ENCODE measurements around the gene ARMC12. TPM values are rescaled to one million over a fixed set of nuclear protein-coding genes. Genes with fewer than 3 reads are reported as not detected.

Gene ARMC12
- polyA plus RNA-seq, 1 of the 3 experiments (the other 2 are of a cell fraction) = 1.6 TPM

GRCh38 chr6:35755278-35755924 lies 18.6 kb downstream of the ARMC12 start:
- Histone ChIP-seq H3K36me3 (replicated peaks in 1 of 2; ENCODE audit: control insufficient read depth in 1 of 2, insufficient read depth in 2 of 2, low read length in 1 of 2) (no peaks in the 10 kb centered on the region), H3K27ac (ENCODE audit: low read depth in 2 of 2, low read length in 1 of 2) (no peak overlapping the region), H2AFZ (ENCODE audit: low read depth) (no peak overlapping the region), H3K4me2 (no peak overlapping the region), H3F3A (replicated peaks; ENCODE audit: insufficient read depth) (no peaks in the 10 kb centered on the region), H3K9ac (no peak overlapping the region), H3K9me2 (no peaks in the 10 kb centered on the region), H3K4me1 (ENCODE audit: control insufficient read depth in 1 of 2, insufficient read depth in 2 of 2, low read depth in 1 of 2, low read length in 1 of 2) (no peaks in the 10 kb centered on the region), H4K20me1 (ENCODE audit: insufficient read depth) (no peaks in the 10 kb centered on the region), H3K4me3 (ENCODE audit: low read depth in 2 of 2, low read length in 1 of 2) (no peak overlapping the region), H3K9me3 (no peaks in the 10 kb centered on the region), H3K79me2 (ENCODE audit: insufficient read depth) (no peaks in the 10 kb centered on the region), H3K27me3 (ENCODE audit: insufficient read depth) (no peaks in the 10 kb centered on the region; the same call in 1 of the 2 replicates)
- WGBS (ENCODE audit: low lambda C conversion rate) = 36% methylated on average over 3 of the region's 3 CpGs
- TF ChIP-seq SMC3 (IDR thresholded peaks at IDR 0.05; ENCODE audit: low read depth, low read length) = no peak
- TF ChIP-seq POLR2AphosphoS5 (IDR thresholded peaks at IDR 0.05; ENCODE audit: low read depth, low read length) = no peak
- TF ChIP-seq EP300 (IDR thresholded peaks at IDR 0.05; ENCODE audit: borderline replicate concordance in 1 of 2, low read depth in 1 of 2, low read length in 1 of 2) = no peak
- TF ChIP-seq ZBTB33 (IDR thresholded peaks at IDR 0.05; ENCODE audit: borderline replicate concordance, low read depth) = no peak
- TF ChIP-seq FOSL2 (IDR thresholded peaks at IDR 0.05; ENCODE audit: borderline replicate concordance, low read depth) = no peak
- no peak for TF ChIP-seq EZH2phosphoT487 (IDR thresholded peaks at IDR 0.05; ENCODE audit: borderline replicate concordance, low read depth)
- TF ChIP-seq TEAD4 (IDR thresholded peaks at IDR 0.05; ENCODE audit: borderline replicate concordance, insufficient read depth) = no peak
- no peak for TF ChIP-seq FOXJ3 (CRISPR knock-in tag; IDR thresholded peaks at IDR 0.05)
- TF ChIP-seq MXI1 (IDR thresholded peaks at IDR 0.05; ENCODE audit: low read depth, low read length) = no peak
- no peak for TF ChIP-seq MAX (IDR thresholded peaks at IDR 0.05; ENCODE audit: low read depth)
- TF ChIP-seq JUND (IDR thresholded peaks at IDR 0.05) = no peak
- TF ChIP-seq REST (IDR thresholded peaks at IDR 0.05; ENCODE audit: low read depth, low read length) = no peak
- no peak for TF ChIP-seq GABPA (IDR thresholded peaks at IDR 0.05; ENCODE audit: low read depth)
- TF ChIP-seq RCOR1 (IDR thresholded peaks at IDR 0.05; ENCODE audit: low read length) = no peak
- no peak for TF ChIP-seq USF1 (IDR thresholded peaks at IDR 0.05; ENCODE audit: borderline replicate concordance, low read depth)
- TF ChIP-seq NFIC (IDR thresholded peaks at IDR 0.05; ENCODE audit: borderline replicate concordance) = no peak
- TF ChIP-seq RXRA (IDR thresholded peaks at IDR 0.05; ENCODE audit: borderline replicate concordance, low read depth) = no peak
- POLR2A ChIA-PET = no interaction called here
- CTCF ChIA-PET = interaction anchor here (1.1 to 3.3 kb wide), 4 partner anchors 16 to 233 kb away, joined by 3 to 13 read pairs (median 6); partner anchors contain the start of gene ARMC12
- DNase-seq = no peak
